ENCODE measurements around the gene BANP. TPM values are rescaled to one million over a fixed set of nuclear protein-coding genes. Genes with fewer than 3 reads are reported as not detected.
"Not testable (repeated sequence)": the region's sequence is repeated elsewhere in the genome, so short reads cannot be mapped to it uniquely, and the experiment has no call there.

BANP gene
- total and polyA plus RNA-seq, 2 donors (not counting 3 experiments of a cell fraction or from before 2014, with no cell fraction given), result 22.4 to 33.8 TPM

GRCh38 chr16:88099563-88099890 is 148.3 kb downstream of the BANP start:
- Histone ChIP-seq H3K4me2 (ENCODE audit: insufficient read depth, low read length) (no peak overlapping the region), H4K20me1 (replicated peaks; ENCODE audit: control insufficient read depth, extremely low read depth, insufficient read depth, low read length) (no peaks in the 10 kb centered on the region), H3K4me3 (replicated peaks in 1 of 3; ENCODE audit: insufficient read depth in 1 of 3, low read depth in 1 of 3, low read length in 3 of 3) (no peak overlapping the region), H3K9ac (replicated peaks; ENCODE audit: extremely low read depth, insufficient read depth, low read length) (no peak overlapping the region), H3K9me3 (replicated peaks; ENCODE audit: control insufficient read depth, insufficient read depth, low read length) (no peaks in the 10 kb centered on the region), H3K9me1 (replicated peaks; ENCODE audit: control insufficient read depth, extremely low read depth, insufficient read depth, low read length) (no peaks in the 10 kb centered on the region), H2AFZ (ENCODE audit: low read depth, low read length) (no peak overlapping the region), H3K79me2 (ENCODE audit: control insufficient read depth, insufficient read depth, low read length) (no peaks in the 10 kb centered on the region), H3K27ac (ENCODE audit: insufficient read depth, low read depth, low read length) (no peak overlapping the region), H3K36me3 (ENCODE audit: control insufficient read depth in 2 of 2, extremely low read depth in 1 of 2, insufficient read depth in 2 of 2, low read length in 2 of 2) (no peaks in the 10 kb centered on the region), H3K27me3 (ENCODE audit: control insufficient read depth in 2 of 2, insufficient read depth in 2 of 2, low read length in 2 of 2) (peaks cover 4 to 11% of the 10 kb centered on the region in 2 experiments), H3K4me1 (ENCODE audit: control insufficient read depth, extremely low read depth, insufficient read depth, low read length) (no peaks in the 10 kb centered on the region)
- ChIA-PET CTCF (no interaction called here), POLR2A (no interaction called here)
- dilution Hi-C loops (cut with MboI; ENCODE audit: extremely low pct_ligation_motif_present, low sequenced_read_pairs), result no loop called here
- DNase-seq (ENCODE audit: low read depth, low spot score) (no peak), FAIRE-seq (no peak)
- TF ChIP-seq MAX (IDR thresholded peaks at IDR 0.05; ENCODE audit: insufficient read depth, insufficient read length), result no peak
- TF ChIP-seq GATA2 (IDR thresholded peaks at IDR 0.05; ENCODE audit: insufficient read depth, insufficient read length, low read depth, low read length), result no peak
- TF ChIP-seq FOS (IDR thresholded peaks at IDR 0.05; ENCODE audit: borderline replicate concordance, insufficient read depth, low read length), result no peak
- no peak for TF ChIP-seq JUN (IDR thresholded peaks at IDR 0.05; ENCODE audit: borderline replicate concordance, insufficient read depth, insufficient read length, low read depth)
- TF ChIP-seq MYC (IDR thresholded peaks at IDR 0.05; ENCODE audit: low read depth, low read length), result no peak
- no peak for TF ChIP-seq POLR2AphosphoS5 (IDR thresholded peaks at IDR 0.05; ENCODE audit: insufficient read depth, low read depth, low read length)
- TF ChIP-seq POLR2A (IDR thresholded peaks at IDR 0.05; ENCODE audit: low read depth, low read length), result no peak
- BruUV-seq (replicated peaks), result no TSS peak
- intact Hi-C loops (cut with micrococcal nuclease), result no loop called here

GRCh38 chr16:88099956-88100355 is 148.7 kb downstream of the BANP start:
- intact Hi-C loops (cut with micrococcal nuclease); H3K4me2 ChIP-seq (ENCODE audit: insufficient read depth, low read length); H3K36me3 ChIP-seq (ENCODE audit: control insufficient read depth in 2 of 2, extremely low read depth in 1 of 2, insufficient read depth in 2 of 2, low read length in 2 of 2); H4K20me1 ChIP-seq (replicated peaks; ENCODE audit: control insufficient read depth, extremely low read depth, insufficient read depth, low read length); DNase-seq (ENCODE audit: low read depth, low spot score); CTCF ChIA-PET; dilution Hi-C loops (cut with MboI; ENCODE audit: extremely low pct_ligation_motif_present, low sequenced_read_pairs); FAIRE-seq; H3K4me1 ChIP-seq (ENCODE audit: control insufficient read depth, extremely low read depth, insufficient read depth, low read length); H3K9me1 ChIP-seq (replicated peaks; ENCODE audit: control insufficient read depth, extremely low read depth, insufficient read depth, low read length); BruUV-seq (replicated peaks); POLR2A ChIA-PET; H2AFZ ChIP-seq (ENCODE audit: low read depth, low read length); H3K4me3 ChIP-seq (replicated peaks in 1 of 3; ENCODE audit: insufficient read depth in 1 of 3, low read depth in 1 of 3, low read length in 3 of 3); H3K9ac ChIP-seq (replicated peaks; ENCODE audit: extremely low read depth, insufficient read depth, low read length); H3K27ac ChIP-seq (ENCODE audit: insufficient read depth, low read depth, low read length); H3K79me2 ChIP-seq (ENCODE audit: control insufficient read depth, insufficient read depth, low read length); H3K9me3 ChIP-seq (replicated peaks; ENCODE audit: control insufficient read depth, insufficient read depth, low read length): not testable (repeated sequence)
- H3K27me3 ChIP-seq (ENCODE audit: control insufficient read depth in 2 of 2, insufficient read depth in 2 of 2, low read length in 2 of 2), result peaks cover 4 to 11% of the 10 kb centered on the region in 2 experiments

DNA sequence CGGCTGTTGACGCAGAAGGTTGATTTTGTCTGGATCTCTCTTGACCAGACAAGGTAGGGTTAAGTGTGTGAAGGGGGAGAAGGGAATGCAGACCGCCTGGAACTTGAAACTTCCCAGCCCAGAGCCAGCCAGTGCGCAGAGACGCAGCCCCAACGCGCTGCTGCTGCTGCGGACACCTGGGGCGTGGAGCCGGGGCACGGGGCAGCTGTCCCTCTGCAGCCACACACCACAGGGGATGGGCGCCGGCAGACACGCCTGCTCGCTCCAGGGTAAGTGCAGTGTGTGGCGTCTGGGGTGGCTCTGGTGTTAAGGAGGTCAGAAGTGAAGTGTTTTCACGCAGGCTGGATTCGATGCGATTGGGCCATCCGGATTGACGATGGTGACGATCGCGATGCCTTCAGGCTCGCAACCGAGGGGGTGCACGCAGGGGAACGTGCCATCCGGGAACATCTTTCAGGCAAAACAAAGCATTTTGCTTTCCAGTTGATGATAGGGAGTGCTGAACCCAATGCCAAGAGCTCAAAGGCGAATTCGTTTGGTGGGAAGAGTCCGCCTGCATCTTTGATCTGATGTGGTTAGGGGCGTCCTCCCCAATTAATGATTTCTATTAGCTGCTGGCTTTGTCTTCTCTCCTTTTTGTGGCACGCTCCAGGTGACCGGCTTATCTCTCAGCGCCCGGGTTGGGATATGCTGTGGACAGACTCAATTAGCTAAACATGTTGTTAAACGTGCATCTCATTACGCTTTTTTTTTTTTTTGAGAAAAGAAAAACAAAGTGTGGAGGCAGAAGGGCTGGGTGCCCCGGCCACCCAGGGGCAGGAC is 149.8 kb downstream of the BANP start:
- CTCF ChIA-PET; H3K4me2 ChIP-seq (ENCODE audit: insufficient read depth, low read length); H3K9me1 ChIP-seq (replicated peaks; ENCODE audit: control insufficient read depth, extremely low read depth, insufficient read depth, low read length); H3K4me3 ChIP-seq (replicated peaks in 1 of 3; ENCODE audit: insufficient read depth in 1 of 3, low read depth in 1 of 3, low read length in 3 of 3); dilution Hi-C loops (cut with MboI; ENCODE audit: extremely low pct_ligation_motif_present, low sequenced_read_pairs); POLR2A ChIA-PET; H3K9me3 ChIP-seq (replicated peaks; ENCODE audit: control insufficient read depth, insufficient read depth, low read length); H3K36me3 ChIP-seq (ENCODE audit: control insufficient read depth in 2 of 2, extremely low read depth in 1 of 2, insufficient read depth in 2 of 2, low read length in 2 of 2); FAIRE-seq; H3K27ac ChIP-seq (ENCODE audit: insufficient read depth, low read depth, low read length); H3K4me1 ChIP-seq (ENCODE audit: control insufficient read depth, extremely low read depth, insufficient read depth, low read length); BruUV-seq (replicated peaks); intact Hi-C loops (cut with micrococcal nuclease); H4K20me1 ChIP-seq (replicated peaks; ENCODE audit: control insufficient read depth, extremely low read depth, insufficient read depth, low read length); H3K9ac ChIP-seq (replicated peaks; ENCODE audit: extremely low read depth, insufficient read depth, low read length); DNase-seq (ENCODE audit: low read depth, low spot score); H2AFZ ChIP-seq (ENCODE audit: low read depth, low read length); H3K79me2 ChIP-seq (ENCODE audit: control insufficient read depth, insufficient read depth, low read length): not testable (repeated sequence)
- H3K27me3 ChIP-seq (ENCODE audit: control insufficient read depth in 2 of 2, insufficient read depth in 2 of 2, low read length in 2 of 2), result peaks cover 4 to 11% of the 10 kb centered on the region in 2 experiments

All from endothelial cell of umbilical vein (primary cell).